GM19395 (cell line): ENCODE results near the gene RBM22.

ENCODE experiments used
- ATAC-seq: cut with Tn5 transposase; IDR thresholded peaks from one replicate; pipeline ENCODE4 v1.9.1; 2021; ENCODE audit warnings: mild to moderate bottlenecking, moderate library complexity; ENCODE audit not compliant: unreplicated experiment

RBM22 gene

GRCh38 chr5:150653145-150653761 lies 47.6 kb downstream of the RBM22 start:
- ATAC-seq = no peak

- no peak for ATAC-seq
Observed at GRCh38 chr5:150651924-150652671, 48.8 kb downstream of the RBM22 start.

- no peak for ATAC-seq
Observed at GRCh38 chr5:150651382-150651781, 49.5 kb downstream of the RBM22 start.

GRCh38 chr5:150650021-150651006 lies 50.5 kb downstream of the RBM22 start:
- ATAC-seq = no peak

- ATAC-seq = no peak
Observed at GRCh38 chr5:150649108-150650020, 51.5 kb downstream of the RBM22 start.

GRCh38 chr5:150648294-150649107 lies 52.4 kb downstream of the RBM22 start:
- no peak for ATAC-seq

GRCh38 chr5:150647275-150648251 lies 53.3 kb downstream of the RBM22 start:
- ATAC-seq = no peak

GRCh38 chr5:150645070-150645700 lies 55.7 kb downstream of the RBM22 start:
- no peak for ATAC-seq

- no peak for ATAC-seq
Observed at GRCh38 chr5:150644514-150644913, 56.3 kb downstream of the RBM22 start.

- no peak for ATAC-seq
Observed at GRCh38 chr5:150644058-150644457, 56.8 kb downstream of the RBM22 start.

GRCh38 chr5:150642991-150643710 lies 57.7 kb downstream of the RBM22 start:
- ATAC-seq = no peak

- ATAC-seq = no peak
Observed at GRCh38 chr5:150642567-150642927, 58.3 kb downstream of the RBM22 start.

- ATAC-seq = no peak
Observed at GRCh38 chr5:150641824-150642566, 58.9 kb downstream of the RBM22 start.

GRCh38 chr5:150641006-150641570 lies 59.8 kb downstream of the RBM22 start:
- ATAC-seq = no peak
